Activated CD4-positive, alpha-beta T cell treated with anti-CD3 and anti-CD28 coated beads for 24 hours (primary cell): ENCODE data around the gene MAP2K5.
"Not testable (repeated sequence)": the region's sequence is repeated elsewhere in the genome, so short reads cannot be mapped to it uniquely, and the experiment has no call there.

Experiments used
- DNase-seq, 2 donors: peaks; one replicate each; pipeline ENCODE4 v3.0.0-alpha.2; 2020; ENCODE audit warnings: low read depth in 2 of 2

Gene MAP2K5

GRCh38 chr15:67601073-67601472 lies 58.6 kb downstream of the MAP2K5 start:
- DNase-seq: no peak

DNA sequence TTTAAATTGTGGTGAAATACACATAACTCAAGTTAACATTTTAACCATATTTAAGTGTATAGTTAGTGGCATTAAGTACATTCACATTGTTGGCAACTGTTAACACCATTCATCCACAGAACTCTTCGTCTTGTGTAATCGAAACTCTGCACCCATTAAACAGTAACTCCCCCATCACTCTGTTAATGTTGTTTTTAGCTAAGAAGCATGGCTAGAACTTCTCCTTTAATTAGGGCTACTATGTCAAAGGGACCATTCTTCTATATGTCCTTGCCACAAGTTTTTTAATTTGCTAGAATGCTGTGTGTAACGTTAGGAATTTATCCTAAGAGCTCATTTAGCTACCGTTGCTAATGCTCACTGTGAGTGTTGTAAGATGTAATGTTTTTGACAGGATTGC lies 60.6 kb downstream of the MAP2K5 start:
- DNase-seq: no peak

DNA sequence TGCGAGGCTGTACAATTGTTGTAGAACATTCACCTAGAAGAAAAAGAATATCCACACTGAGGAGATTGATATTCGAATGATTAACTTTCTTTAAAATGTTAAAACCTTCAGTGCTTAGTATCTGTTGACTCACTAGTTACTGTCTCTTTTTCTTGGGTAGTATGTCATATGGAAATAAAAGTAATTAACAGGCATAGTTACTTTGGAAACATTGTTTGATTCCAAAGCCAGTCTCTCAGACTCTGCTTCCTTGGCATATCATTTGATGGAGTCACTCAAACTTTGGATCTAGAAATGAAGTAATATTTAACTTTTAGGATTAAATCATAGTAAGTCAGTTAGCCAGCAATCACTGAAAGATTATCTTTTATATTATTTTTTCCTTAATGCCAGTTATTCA lies 63.4 kb downstream of the MAP2K5 start:
- no peak for DNase-seq

- no peak for DNase-seq
Measured at GRCh38 chr15:67606742-67607141, 64.2 kb downstream of the MAP2K5 start.

- no peak for DNase-seq
Measured at GRCh38 chr15:67607329-67607728, 64.8 kb downstream of the MAP2K5 start.

GRCh38 chr15:67607959-67608637 lies 65.6 kb downstream of the MAP2K5 start:
- DNase-seq: no peak

- no peak for DNase-seq
Measured at GRCh38 chr15:67608638-67608959, 66.1 kb downstream of the MAP2K5 start.

GRCh38 chr15:67611370-67612369 lies 69.2 kb downstream of the MAP2K5 start:
- DNase-seq: no peak

- DNase-seq: no peak
Measured at GRCh38 chr15:67613211-67613610, 70.7 kb downstream of the MAP2K5 start.

GRCh38 chr15:67613708-67614107 lies 71.2 kb downstream of the MAP2K5 start:
- DNase-seq: no peak

DNA sequence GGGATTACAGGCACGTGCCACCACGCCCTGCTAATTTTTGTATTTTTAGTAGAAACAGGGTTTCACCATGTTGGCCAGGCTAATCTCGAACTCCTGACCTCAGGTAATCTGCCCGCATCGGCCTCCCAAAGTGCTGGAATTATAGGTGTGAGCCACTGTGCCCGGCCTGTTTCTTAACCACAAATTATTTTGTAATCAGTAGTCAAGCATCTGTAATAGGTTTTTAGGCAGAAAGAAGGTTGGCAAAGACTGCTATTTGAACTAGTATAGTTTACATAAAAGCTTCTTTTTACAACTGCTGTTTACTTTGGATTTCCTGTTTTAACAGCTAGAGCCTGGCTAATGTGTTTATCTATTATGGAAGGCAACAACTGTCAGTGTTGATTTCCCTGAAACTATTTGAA lies 72.6 kb downstream of the MAP2K5 start:
- not testable (repeated sequence) for DNase-seq

- no peak for DNase-seq
Measured at GRCh38 chr15:67618297-67618696, 75.8 kb downstream of the MAP2K5 start.

DNA sequence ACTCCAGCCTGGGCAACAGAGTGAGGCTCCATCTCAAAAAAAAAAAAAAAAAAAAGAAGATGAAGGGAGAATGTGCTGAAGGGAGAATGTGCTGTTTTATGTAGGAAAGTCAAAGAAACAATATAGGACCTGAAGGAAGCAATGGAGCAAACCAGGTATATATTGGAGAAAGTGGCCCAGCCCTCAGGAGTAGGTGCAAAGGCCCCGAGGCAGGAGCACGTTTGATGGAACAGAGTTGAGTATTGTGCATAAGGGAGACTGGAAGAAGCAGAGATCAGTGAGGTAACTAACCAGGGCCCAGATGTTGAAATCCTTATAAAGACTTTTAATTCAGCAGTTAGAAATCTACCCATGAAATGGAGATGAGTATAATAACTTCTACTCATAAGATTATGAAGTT lies 79.6 kb downstream of the MAP2K5 start:
- no peak for DNase-seq

DNA sequence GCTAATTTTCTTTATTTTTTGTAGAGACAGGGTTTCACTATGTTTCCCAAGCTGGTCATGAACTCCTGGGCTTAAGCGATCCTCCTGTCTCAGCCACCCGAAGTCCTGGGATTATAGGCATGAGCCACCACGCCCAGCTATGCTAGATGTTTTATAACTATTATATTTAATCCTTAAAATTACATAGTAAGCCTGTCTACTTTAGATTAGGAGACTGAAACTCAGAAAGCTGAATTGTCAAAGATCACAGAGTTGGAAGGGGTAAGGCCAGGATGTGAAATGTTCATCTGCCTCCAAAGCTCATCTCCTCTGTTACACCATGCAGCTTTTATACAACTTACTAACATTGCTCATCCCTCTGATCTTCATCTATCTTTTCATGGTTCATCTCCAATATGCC lies 89.8 kb downstream of the MAP2K5 start:
- no peak for DNase-seq

DNA sequence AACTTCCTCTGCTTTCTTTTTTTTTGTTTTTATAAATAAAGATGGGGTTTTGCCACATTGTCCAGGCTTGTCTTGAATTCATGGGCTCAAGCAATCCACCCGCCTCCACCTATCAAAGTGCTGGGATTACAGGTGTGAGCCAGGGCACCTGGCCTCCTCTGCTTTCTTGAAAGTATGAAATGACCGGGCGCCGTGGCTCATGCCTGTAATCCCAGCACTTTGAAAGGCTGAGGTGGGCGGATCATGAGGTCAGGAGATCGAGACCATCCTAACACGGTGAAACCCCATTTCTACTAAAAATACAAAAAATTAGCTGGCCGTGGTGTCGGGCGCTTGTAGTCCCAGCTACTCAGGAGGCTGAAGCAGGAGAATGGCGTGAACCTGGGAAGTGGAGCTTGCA lies 93.4 kb downstream of the MAP2K5 start:
- not testable (repeated sequence) for DNase-seq

DNA sequence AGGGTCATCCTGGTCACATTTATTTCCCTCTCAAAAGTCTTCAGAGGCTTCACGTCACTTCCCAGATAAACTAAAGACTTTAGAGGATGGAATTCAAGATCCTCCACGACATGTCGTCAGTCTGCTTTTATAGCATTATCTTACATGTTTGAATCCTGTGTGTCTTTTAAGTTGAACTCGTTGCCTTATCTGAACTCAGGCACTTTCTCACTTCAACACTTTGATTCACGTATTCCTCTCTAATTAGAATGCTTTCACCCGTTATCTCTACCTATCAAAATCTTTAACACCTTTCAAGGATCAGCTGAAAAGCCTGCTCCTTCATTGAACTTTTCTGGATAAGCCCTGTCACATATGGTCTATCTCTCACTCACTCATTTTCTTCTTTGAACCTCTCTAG lies 97.1 kb downstream of the MAP2K5 start:
- no peak for DNase-seq

DNA sequence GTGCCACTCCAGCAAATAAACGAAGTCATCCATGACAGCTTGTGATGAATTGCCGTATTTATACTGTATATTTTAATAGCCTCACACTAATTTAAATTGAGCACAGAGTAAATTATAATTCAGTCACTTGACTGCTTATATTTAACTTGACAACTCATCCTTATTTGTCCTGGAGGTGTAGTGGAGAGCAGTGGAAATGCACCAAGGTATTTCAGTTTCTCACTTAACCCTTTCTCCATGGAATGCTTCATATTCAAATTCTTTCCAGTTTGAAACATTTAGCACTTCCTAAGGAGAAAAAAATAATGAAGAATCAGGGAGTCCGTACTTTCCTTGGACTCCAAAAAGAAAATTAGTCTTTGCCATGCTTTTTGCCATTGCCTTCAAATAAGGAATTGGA lies 99.0 kb downstream of the MAP2K5 start:
- no peak for DNase-seq

DNA sequence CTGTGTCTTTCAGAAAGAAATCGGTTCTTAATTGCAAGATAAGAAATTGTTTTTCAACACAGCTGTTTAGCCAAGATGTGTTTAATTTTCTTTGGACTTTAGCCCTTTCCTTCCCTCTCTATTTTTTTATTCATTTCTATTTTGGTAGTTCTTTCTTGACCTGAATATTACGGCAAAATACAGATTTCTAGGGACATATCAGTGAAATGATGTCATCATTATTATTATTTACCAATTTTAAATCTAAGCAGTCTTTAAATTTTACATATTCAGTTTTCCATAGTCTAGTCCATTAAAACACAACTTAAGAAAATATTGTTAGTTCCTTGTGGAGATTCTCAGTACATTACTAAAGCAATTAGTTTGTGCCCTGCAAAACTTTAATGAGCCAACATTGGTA lies 104.3 kb downstream of the MAP2K5 start:
- DNase-seq: no peak

DNA sequence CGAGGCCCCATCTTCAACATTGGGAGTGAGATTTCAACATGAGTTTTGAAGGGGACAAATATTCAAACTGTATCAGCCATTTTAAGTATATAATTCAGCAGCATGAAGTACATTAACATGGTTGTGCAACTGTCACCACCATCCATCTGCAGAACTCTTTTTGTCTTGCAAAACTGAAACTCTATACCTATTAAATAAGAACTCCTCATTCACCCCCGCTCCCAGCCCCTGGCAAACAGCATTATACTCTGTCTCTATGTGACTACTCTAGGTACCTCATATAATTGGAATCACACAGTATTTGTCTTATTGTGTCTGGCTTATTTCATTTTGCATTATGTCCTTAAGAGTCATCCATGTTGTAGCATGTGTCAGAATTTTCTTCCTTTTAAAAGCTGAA lies 110.1 kb downstream of the MAP2K5 start:
- DNase-seq: no peak

- DNase-seq: no peak
Measured at GRCh38 chr15:67660446-67660845, 117.9 kb downstream of the MAP2K5 start.

- no peak for DNase-seq
Measured at GRCh38 chr15:67660874-67661606, 118.5 kb downstream of the MAP2K5 start.

DNA sequence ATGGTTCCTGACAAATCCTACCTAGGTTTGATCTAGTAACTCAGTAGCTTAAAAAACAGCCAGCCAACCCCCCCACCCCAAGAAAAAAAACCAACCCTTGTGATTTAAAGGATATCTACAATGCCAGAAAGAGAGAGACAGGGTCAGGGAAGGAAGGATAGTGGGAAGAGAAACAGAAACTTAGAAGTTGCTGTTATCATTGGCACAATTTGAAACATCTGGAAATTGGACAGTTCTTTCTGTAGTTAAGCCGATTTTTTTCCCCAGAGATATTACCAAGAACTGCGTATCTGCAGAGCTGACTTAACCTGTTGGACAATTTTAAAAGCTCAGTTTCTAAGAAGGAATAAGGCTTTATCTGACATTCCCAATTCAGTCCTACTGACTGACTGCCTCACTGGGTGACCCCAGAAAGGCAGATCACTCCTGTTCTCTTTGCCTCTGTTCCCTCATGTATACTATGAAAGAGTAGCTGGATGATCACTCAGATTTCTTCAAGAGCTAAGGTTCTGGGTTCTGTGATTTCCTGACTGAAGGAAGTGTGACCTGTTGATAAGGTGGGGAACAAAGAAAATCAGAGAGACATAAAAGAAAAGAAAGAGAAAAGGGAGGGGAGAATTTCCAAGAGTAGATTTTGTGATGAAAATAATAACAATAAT lies 128.3 kb downstream of the MAP2K5 start:
- no peak for DNase-seq
